HEK293 (cell line): Measurements from ENCODE around the gene IRF3.

ENCODE experiments used
- TF ChIP-seq, protein P1 (sequence below): fragments of 450-650 bp; formaldehyde crosslinking; IDR thresholded peaks from 2 replicates; pipeline ENCODE4 v1.5.1; 2016; ENCODE audit warnings: missing biosample characterization, missing genetic modification characterization
- TF ChIP-seq, protein P2 (sequence below): fragments of 450-650 bp; formaldehyde crosslinking; IDR thresholded peaks from 2 replicates; pipeline ENCODE4 v1.5.1; 2016; ENCODE audit warnings: missing biosample characterization, missing genetic modification characterization

DNA sequence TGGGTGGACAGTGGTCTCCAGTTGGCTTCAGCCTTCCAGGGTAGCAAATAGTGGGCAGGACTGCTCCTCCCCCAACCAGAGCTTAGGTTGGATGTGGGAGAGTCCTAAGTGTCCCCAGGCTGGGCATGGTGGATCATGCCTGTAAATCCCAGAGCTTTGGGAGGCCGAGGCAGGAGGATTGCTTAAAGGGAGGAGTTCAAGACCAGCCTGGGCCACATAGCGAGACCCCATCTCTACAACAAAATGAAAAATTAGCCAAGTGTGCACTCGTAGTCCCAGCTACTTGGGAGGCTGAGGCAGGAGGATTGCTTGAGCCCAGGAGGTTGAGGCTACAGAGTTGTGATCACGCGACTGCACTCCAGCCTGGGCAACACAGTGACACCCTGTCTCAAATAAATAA lies 33.1 kb downstream of the IRF3 start:
- TF ChIP-seq, protein P1, sequence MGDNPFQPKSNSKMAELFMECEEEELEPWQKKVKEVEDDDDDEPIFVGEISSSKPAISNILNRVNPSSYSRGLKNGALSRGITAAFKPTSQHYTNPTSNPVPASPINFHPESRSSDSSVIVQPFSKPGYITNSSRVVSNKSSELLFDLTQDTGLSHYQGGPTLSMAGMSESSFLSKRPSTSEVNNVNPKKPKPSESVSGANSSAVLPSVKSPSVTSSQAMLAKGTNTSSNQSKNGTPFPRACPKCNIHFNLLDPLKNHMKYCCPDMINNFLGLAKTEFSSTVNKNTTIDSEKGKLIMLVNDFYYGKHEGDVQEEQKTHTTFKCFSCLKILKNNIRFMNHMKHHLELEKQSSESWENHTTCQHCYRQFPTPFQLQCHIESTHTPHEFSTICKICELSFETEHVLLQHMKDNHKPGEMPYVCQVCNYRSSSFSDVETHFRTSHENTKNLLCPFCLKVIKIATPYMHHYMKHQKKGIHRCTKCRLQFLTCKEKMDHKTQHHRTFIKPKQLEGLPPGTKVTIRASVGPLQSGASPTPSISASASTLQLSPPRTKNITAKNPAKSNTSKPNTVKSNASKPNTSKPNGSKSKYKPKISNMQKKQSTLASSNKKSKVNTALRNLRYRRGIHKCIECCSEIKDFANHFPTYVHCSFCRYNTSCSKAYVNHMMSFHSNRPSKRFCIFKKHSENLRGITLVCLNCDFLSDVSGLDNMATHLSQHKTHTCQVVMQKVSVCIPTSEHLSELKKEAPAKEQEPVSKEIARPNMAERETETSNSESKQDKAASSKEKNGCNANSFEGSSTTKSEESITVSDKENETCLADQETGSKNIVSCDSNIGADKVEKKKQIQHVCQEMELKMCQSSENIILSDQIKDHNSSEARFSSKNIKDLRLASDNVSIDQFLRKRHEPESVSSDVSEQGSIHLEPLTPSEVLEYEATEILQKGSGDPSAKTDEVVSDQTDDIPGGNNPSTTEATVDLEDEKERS (tag by site-specific recombination): no peak
- TF ChIP-seq, protein P2, sequence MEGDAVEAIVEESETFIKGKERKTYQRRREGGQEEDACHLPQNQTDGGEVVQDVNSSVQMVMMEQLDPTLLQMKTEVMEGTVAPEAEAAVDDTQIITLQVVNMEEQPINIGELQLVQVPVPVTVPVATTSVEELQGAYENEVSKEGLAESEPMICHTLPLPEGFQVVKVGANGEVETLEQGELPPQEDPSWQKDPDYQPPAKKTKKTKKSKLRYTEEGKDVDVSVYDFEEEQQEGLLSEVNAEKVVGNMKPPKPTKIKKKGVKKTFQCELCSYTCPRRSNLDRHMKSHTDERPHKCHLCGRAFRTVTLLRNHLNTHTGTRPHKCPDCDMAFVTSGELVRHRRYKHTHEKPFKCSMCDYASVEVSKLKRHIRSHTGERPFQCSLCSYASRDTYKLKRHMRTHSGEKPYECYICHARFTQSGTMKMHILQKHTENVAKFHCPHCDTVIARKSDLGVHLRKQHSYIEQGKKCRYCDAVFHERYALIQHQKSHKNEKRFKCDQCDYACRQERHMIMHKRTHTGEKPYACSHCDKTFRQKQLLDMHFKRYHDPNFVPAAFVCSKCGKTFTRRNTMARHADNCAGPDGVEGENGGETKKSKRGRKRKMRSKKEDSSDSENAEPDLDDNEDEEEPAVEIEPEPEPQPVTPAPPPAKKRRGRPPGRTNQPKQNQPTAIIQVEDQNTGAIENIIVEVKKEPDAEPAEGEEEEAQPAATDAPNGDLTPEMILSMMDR (tag by site-specific recombination): no peak
